ENCODE results near the gene TXNRD3.

TXNRD3 gene

DNA sequence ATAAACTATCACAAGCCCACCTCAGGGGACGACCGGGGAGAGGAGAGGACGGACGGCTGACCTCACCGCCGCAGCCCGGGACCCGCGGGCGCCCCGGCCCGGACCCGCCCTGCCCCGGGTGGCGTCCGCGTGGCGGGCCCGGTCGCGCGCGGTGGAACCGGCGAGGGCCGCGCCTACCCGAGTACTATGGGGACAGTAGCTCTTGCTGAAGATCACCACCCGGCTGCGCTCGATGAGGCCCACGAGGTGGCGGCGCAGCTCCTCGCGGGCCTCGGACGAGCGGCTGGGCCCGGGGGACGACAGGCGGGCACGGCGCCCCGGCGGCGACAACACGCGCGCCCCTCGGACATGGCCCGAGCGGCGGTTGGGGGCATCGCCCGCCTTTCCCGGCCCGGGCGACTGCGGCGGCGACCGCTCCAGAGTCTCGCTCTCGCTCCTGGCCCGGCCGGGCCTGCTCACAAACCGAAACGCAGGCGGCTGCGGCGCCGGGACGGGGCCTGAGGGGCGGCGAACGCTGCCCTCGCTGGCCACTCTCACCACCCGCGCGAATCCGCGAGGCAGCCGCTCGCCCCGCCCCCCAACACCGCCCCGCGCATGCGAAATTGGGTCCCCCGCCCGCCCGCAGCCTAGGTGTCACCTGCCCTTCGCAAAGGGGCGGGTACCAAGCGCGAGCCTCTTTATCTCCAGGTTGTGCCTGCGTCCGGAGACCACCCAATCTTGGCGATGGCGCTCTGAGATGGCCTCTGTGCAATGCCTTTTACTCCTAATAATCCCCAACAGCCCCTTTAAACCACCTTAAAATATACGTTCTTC, at the start of gene TXNRD3:
TSS of gene TXNRD3 (minus strand) at position 554 of the 813 bp plus-strand sequence.
- DNase-seq (ENCODE audit: low read depth in 2 of 2) = peak; percentile 65 to 77

DNA sequence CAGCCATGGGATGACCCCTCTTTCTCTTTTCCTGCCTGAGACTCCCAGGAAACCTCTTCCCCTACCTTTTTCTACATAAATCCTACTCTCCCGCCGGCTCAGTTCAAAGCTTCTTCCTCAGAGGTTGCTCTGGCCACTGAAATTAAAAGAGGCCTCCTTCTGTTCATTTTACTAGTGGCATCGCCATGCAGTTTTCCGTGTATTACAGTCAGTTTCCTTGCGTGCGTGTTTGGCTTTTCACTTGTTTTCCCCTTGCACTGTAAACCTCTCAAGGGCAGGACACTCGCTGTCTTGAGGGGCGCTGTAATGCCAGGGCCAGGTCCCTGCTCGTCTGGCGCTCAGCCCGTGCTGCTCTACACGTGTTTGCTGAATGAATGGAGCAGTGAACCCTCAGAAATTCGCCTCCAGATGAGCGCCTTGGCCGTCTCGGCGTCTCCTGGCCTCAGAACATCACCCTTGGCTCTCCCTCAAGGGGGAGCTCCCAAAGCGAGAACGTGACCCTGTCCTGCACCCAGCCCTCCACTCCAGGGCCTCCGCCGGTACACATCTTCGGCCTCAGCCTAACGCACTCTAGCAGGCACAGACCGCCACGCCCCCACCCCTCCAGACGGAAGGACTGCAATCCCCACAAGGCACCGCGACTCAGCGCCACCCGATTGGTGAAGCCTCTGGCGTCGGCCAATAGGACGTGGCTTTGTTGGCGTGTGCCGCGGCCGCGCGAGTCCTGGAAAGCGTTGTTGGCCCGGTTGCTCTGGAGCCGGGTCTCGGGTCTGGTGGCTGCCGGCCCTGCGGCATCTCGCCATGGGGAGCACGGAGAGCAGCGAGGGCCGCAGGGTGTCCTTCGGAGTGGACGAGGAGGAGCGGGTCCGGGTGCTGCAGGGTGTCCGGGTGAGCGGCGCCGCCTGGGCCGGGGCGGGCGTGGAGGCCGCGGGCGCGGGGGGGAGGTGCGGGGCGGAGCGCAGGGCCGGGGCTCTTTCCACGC, 48.9 kb upstream of the TXNRD3 start, which contains the start of gene CHCHD6:
TSS of gene CHCHD6 (plus strand) at position 729 of the 982 bp plus-strand sequence. CDS start at position 802, 73 bp downstream.
- DNase-seq (ENCODE audit: low read depth in 2 of 2) = peak; percentile 94

DNA sequence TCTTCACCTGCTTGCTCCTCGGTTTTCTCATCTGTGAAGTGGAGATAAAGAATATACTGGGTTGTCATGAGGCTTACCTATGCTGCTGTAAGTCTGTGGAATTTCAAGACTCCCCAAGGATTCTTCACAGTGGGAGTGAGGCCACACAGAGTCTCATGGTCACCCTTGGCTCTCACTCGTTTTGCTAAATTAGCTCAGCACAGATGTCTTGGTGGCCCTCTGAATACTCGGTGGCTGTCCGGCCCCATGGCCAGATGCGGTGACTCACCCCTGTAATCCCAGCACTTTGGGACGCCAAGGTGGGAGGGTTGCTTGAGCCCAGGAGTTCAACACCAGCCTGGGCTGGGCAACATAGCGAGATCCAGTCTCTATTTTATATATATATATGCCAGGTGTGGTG, 44.1 kb upstream of the TXNRD3 start:
- DNase-seq (ENCODE audit: low read depth in 2 of 2) = no peak

- no peak for DNase-seq (ENCODE audit: low read depth in 2 of 2)
Measured at GRCh38 chr3:126696701-126697267, 41.9 kb upstream of the TXNRD3 start.

GRCh38 chr3:126693921-126694320, 39.0 kb upstream of the TXNRD3 start:
- no peak for DNase-seq (ENCODE audit: low read depth in 2 of 2)

DNA sequence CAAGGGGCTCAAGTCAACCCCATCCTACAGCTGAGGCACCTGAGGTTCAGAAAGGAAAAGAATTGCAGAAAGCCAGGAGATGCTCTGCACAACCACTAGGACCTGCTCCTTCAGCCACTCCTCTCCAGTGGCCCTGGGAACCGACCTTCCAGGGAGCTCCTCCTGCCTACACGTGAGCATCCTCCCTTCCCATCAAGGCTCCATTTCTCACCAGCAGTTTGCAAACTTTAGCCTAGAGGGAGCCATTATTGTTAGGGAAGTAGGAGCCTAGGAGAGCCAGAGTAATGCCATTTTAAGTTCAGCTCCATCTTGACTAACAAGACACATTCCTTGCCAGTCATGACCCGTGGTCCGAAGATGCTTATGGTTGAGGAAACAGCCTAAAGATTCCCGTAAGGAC, 37.9 kb upstream of the TXNRD3 start:
- DNase-seq (ENCODE audit: low read depth in 2 of 2) = no peak

GRCh38 chr3:126691765-126692164, 36.8 kb upstream of the TXNRD3 start:
- no peak for DNase-seq (ENCODE audit: low read depth in 2 of 2)

GRCh38 chr3:126685493-126685892, 30.6 kb upstream of the TXNRD3 start:
- DNase-seq (ENCODE audit: low read depth in 2 of 2) = no peak

DNA sequence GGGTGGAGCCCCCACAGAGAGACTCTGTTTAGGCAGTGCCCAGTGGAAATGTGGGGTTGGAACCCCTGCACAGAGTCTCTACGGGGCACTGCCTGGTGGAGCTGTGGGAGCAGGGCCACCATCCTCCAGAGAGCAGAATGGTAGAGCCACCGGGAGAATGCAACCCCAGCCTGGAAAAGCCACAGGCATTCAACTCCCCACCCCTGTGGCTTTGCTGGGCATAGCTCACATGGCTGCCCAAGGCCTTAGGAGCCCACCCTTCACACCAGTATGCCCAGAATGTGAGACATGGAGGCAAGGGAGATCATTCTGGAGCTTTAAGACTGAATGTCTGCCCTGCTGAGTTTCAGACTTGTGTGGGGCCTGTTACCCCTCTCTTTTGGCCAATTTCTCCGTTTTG, 30.1 kb upstream of the TXNRD3 start:
- no peak for DNase-seq (ENCODE audit: low read depth in 2 of 2)

- no peak for DNase-seq (ENCODE audit: low read depth in 2 of 2)
Measured at GRCh38 chr3:126684218-126684751, 29.4 kb upstream of the TXNRD3 start.

GRCh38 chr3:126683069-126683468, 28.1 kb upstream of the TXNRD3 start:
- DNase-seq (ENCODE audit: low read depth in 2 of 2) = no peak

- DNase-seq (ENCODE audit: low read depth in 2 of 2) = no peak
Measured at GRCh38 chr3:126682009-126682408, 27.1 kb upstream of the TXNRD3 start.

DNA sequence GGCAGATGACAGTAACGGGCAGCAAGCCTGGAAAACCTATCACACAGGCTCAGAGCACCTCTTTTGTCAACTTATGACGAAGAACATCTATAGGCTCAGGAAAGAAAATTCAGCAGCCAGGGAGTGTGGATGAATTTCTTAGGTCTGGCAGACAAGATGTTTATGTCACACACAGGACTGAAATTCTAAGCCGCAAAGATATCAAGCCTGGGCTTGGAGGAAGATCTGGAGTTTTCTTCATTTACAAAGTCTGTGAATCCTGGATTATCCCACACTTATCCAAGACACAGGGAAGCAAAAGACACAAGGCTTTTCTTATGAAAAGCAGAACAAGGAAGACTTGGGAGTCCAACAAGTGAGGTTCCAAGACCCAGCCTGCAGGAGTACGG, 25.7 kb upstream of the TXNRD3 start:
- DNase-seq (ENCODE audit: low read depth in 2 of 2) = no peak

GRCh38 chr3:126679831-126680666, 25.1 kb upstream of the TXNRD3 start:
- no peak for DNase-seq (ENCODE audit: low read depth in 2 of 2)

GRCh38 chr3:126679318-126679751, 24.4 kb upstream of the TXNRD3 start:
- peak; percentile 39 to 61 for DNase-seq (ENCODE audit: low read depth in 2 of 2)

GRCh38 chr3:126678693-126679317, 23.9 kb upstream of the TXNRD3 start:
- no peak for DNase-seq (ENCODE audit: low read depth in 2 of 2)

- DNase-seq (ENCODE audit: low read depth in 2 of 2) = no peak
Measured at GRCh38 chr3:126677862-126678503, 23.1 kb upstream of the TXNRD3 start.

GRCh38 chr3:126676919-126677705, 22.2 kb upstream of the TXNRD3 start:
- no peak for DNase-seq (ENCODE audit: low read depth in 2 of 2)

GRCh38 chr3:126672741-126673140, 17.8 kb upstream of the TXNRD3 start:
- DNase-seq (ENCODE audit: low read depth in 2 of 2) = no peak
